Fibroblast of pulmonary artery (primary cell): ENCODE results near the gene DUSP22.

Experiments
- DNase-seq: peaks from one replicate; pipeline ENCODE4 v3.0.0-alpha.2; 2010; ENCODE audit warnings: low read depth
- H3K4me3 ChIP-seq: replicated peaks from 2 replicates; pipeline ENCODE4 v1.5.1; 2011; ENCODE audit warnings: low read depth, mild to moderate bottlenecking, control low read depth, low read length, moderate library complexity
- CTCF ChIP-seq: IDR thresholded peaks from 2 replicates; pipeline ENCODE4 v1.5.1; 2011; ENCODE audit warnings: mild to moderate bottlenecking, control low read depth, low read length, inconsistent platforms; ENCODE audit errors: missing control alignments

Gene DUSP22

DNA sequence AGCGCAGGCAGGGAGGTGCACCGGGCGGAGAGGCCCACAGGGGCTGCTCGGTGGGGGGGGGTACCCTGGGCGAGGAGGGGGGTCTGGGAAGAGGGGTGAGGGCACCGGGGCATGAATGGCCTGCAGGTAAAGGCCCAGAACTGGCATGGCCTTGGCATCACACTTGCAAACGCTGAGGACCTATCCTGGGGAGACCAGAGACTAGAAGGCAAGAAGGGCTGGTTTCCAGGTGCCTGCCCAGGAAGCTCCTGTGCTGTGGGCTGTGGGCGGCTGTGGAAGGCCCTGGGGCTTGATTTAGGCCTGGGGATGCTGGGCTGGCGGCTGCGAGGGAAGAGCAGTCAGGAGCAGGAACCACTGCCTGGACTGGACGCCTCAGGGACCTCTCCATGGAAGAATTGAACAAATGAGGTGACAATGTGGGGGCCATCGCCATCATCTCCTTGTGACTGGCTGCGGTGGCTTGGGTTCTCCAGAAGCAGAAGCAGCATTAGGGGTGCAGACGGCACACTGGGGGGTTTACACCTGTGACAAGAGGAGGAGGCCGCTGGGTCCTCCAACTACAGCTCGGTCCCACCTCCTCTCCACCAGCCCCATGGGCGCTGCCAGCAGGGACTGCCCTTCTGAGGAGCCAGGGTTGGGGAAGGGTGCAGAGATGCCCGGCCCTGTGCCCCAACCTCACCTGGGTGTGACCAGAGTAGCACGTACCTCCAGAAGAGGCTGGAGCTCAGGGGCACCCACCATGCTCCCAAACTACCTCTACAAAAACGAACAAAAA, 67.2 kb downstream of the DUSP22 start:
- no peak overlapping the region for H3K4me3 ChIP-seq
- no peak for DNase-seq
- no peak for TF ChIP-seq CTCF

DNA sequence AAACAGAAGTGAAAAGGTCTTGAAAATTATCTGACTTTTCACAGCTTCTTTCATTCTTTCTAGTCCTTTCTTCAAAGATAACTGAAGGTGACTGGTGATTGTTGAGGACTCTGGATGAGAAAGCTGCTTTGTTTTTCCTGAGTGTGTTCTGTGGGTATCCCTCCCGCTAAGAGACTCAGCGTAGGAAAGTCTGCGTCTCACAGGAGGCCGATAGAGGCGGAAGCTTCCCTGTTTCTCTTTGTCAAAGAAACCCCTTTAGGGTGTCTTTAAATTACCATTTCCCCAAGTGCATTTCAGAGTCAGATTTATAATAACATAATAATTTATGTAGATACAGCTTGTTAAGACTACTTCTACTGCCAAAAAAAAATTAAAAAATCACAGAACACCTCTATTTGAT, 68.1 kb downstream of the DUSP22 start:
- TF ChIP-seq CTCF: no peak
- DNase-seq: no peak
- H3K4me3 ChIP-seq: no peak overlapping the region

DNA sequence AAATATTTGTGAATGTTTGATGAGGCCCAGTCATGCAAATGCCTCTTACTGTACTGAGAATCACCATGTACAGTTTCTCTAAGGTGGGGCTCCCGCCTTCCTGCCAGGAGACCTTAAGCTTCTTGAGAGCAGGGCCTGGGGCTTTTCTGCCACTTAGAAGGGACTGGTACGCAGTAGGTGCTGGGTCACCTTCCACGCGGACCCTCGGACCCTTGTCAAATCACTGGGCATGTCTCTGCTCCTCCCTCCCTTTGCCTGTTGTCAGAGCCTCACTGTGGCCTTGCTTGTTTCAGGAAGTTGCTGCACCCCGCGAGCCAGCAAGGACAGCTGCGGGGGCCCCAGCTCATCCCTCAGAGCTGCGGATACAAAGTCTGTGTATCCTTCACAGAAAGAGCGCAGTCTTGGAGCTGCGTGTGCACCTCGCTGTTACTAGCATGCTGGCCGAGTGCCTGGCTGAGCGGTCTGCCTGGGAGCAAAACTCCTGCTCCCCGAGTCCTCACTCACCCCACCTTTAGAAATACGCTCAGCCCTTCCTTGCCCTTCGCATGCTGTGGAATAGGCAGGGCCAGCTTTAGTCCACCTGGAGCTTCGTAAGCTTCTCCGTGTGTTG, 68.6 kb downstream of the DUSP22 start:
- no peak for TF ChIP-seq CTCF
- H3K4me3 ChIP-seq: no peak overlapping the region
- DNase-seq: no peak

DNA sequence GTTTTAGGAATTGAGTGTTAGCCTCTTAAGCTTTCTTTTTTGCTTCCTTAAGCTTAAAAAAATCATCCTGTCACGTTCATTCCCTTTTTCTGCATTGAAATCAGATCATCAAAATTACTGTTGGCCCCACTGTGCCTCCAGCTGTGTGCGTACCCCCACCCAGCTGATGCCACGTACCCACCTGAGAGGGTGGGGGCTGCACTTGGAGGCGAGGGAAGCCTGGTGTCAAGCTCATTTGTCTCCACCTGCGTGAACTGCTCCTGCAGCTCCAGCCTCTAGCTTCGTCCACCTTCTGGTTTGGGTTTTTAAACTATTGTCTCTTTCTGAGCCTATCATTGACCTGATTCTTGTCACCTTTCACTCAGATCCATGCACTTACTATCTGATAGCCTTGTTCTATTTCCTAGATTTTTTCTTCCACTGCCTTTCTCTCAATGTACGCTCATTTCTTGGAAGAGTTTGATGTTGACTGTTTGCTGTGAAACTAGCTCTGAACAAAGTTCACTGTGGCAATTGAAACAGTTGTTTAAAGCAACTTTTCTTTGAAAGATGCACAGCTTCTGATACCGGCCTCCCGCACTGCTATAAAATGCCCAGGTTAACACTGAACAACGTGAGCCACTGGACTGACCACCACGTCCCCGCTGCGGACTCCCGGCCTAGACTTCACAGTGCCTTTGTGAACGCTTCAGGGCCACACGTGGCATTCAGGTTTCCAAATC, 69.3 kb downstream of the DUSP22 start:
- TF ChIP-seq CTCF: no peak
- H3K4me3 ChIP-seq: no peak overlapping the region
- no peak for DNase-seq

DNA sequence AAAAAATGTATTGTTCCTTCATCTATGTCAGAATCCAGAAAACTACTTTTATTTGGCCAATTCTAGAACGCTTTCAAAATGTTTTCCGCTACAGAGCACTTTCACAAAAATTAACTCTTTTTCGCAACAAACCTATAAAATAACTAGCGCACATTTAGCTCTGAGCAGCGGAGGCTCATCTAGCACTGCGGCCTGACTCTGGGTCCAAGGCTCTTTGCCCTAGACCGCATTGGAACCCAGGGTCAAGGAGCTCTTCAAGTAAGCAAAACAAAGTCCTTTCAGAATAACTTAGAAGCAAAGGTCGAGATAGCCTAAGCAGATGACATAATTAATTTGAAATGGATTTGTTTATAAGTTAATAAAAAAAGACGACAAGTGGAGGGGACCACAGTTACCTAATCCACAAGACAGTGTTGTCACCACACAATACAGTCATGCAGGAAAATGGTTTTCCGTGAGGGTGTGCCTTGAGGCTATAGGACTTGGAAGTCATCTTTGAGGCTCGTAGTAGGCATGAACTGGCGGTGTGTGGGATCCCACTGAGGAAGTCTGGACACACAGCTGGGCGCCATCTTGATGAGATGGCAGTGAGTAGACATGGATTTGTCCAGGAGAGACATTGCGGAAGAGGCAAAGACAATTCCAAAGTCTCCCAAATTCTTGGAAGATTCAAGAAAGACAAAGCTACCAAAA, 70.1 kb downstream of the DUSP22 start:
- no peak for TF ChIP-seq CTCF
- no peak overlapping the region for H3K4me3 ChIP-seq
- no peak for DNase-seq

- no peak for DNase-seq
- no peak overlapping the region for H3K4me3 ChIP-seq
- TF ChIP-seq CTCF: no peak
Measured at GRCh38 chr6:362924-363249, 70.6 kb downstream of the DUSP22 start.
